Trophoblast cell (in vitro differentiated cells and primary cell): Measurements from ENCODE around the gene ABAT.

Source experiments
- DNase-seq, 2 donors: peaks; one replicate each; pipeline ENCODE4 v3.0.0-alpha.2; 2016
- H2AFZ ChIP-seq: 2 replicates; pipeline ENCODE4 v1.6.1; 2013; ENCODE audit warnings: low read length, moderate library complexity, mild to moderate bottlenecking; ENCODE audit not compliant: insufficient read depth, poor library complexity
- H2AK5ac ChIP-seq: 2 replicates; pipeline ENCODE4 v1.6.1; 2013; ENCODE audit warnings: mild to moderate bottlenecking, low read length
- H2BK120ac ChIP-seq: 2 replicates; pipeline ENCODE4 v1.6.1; 2013; ENCODE audit warnings: low read length, mild to moderate bottlenecking, moderate library complexity; ENCODE audit not compliant: insufficient read depth, poor library complexity
- H2BK12ac ChIP-seq: 2 replicates; pipeline ENCODE4 v1.6.1; 2013; ENCODE audit warnings: mild to moderate bottlenecking, low read length, moderate library complexity
- H2BK5ac ChIP-seq: 2 replicates; pipeline ENCODE4 v1.6.1; 2013; ENCODE audit warnings: low read length, low read depth, moderate library complexity, mild to moderate bottlenecking; ENCODE audit not compliant: poor library complexity
- H3K14ac ChIP-seq: 2 replicates; pipeline ENCODE4 v1.6.1; 2013; ENCODE audit warnings: mild to moderate bottlenecking, low read length
- H3K18ac ChIP-seq: 2 replicates; pipeline ENCODE4 v1.6.1; 2013; ENCODE audit warnings: mild to moderate bottlenecking, low read length
- H3K23ac ChIP-seq: 2 replicates; pipeline ENCODE4 v1.6.1; 2013; ENCODE audit warnings: low read length
- H3K27ac ChIP-seq: 2 replicates; pipeline ENCODE4 v1.5.1; 2013; ENCODE audit warnings: low read depth, mild to moderate bottlenecking, inconsistent platforms, low read length, moderate library complexity
- H3K27me3 ChIP-seq: 2 replicates; pipeline ENCODE4 v1.6.1; 2013; ENCODE audit warnings: inconsistent platforms, mild to moderate bottlenecking, low read length, moderate library complexity; ENCODE audit not compliant: insufficient read depth
- H3K36me3 ChIP-seq, 2 experiments: 1 replicate in 1 of 2; 2 replicates in 1 of 2; pipeline ENCODE4 v1.6.1; 2013; ENCODE audit warnings: low read length in 2 of 2, mild to moderate bottlenecking in 2 of 2, moderate library complexity in 1 of 2; ENCODE audit not compliant: insufficient read depth in 2 of 2, control insufficient read depth in 1 of 2
- H3K4ac ChIP-seq: 2 replicates; pipeline ENCODE4 v1.6.1; 2013; ENCODE audit warnings: low read depth, mild to moderate bottlenecking, low read length, moderate library complexity
- H3K4me1 ChIP-seq, 2 experiments: 1 replicate in 1 of 2; 2 replicates in 1 of 2; pipeline ENCODE4 v1.6.1; 2013; ENCODE audit warnings: low read length in 2 of 2, mild to moderate bottlenecking in 2 of 2, moderate library complexity in 1 of 2; ENCODE audit not compliant: insufficient read depth in 2 of 2, control insufficient read depth in 1 of 2
- H3K4me2 ChIP-seq: 2 replicates; pipeline ENCODE4 v1.6.1; 2013; ENCODE audit warnings: inconsistent platforms, mild to moderate bottlenecking, low read length, moderate library complexity
- H3K4me3 ChIP-seq: 2 replicates; pipeline ENCODE4 v1.5.1; 2013; ENCODE audit warnings: mild to moderate bottlenecking, low read depth, low read length, inconsistent platforms
- H3K79me1 ChIP-seq: one replicate; pipeline ENCODE4 v1.6.1; 2013; ENCODE audit warnings: low read length
- H3K79me2 ChIP-seq: 2 replicates; pipeline ENCODE4 v1.6.1; 2013; ENCODE audit warnings: low read length, mild to moderate bottlenecking; ENCODE audit not compliant: control insufficient read depth, insufficient read depth, poor library complexity
- H3K9ac ChIP-seq: 2 replicates; pipeline ENCODE4 v1.6.1; 2013; ENCODE audit warnings: mild to moderate bottlenecking, low read length
- H3K9me3 ChIP-seq: 2 replicates; pipeline ENCODE4 v1.6.1; 2013; ENCODE audit warnings: low read depth, mild to moderate bottlenecking, control low read depth, inconsistent platforms, low read length; ENCODE audit not compliant: insufficient read depth
- H4K12ac ChIP-seq: 2 replicates; pipeline ENCODE4 v1.6.1; 2013; ENCODE audit warnings: low read depth, mild to moderate bottlenecking, low read length, moderate library complexity
- H4K8ac ChIP-seq: 2 replicates; pipeline ENCODE4 v1.6.1; 2013; ENCODE audit warnings: low read depth, mild to moderate bottlenecking, low read length, moderate library complexity
- H4K91ac ChIP-seq: one replicate; pipeline ENCODE4 v1.6.1; 2013; ENCODE audit warnings: low read depth, mild to moderate bottlenecking, low read length, moderate library complexity
- WGBS: extraction: QIAGEN DNeasy Blood & Tissue Kit; methylation state at CpG from one replicate; pipeline ENCODE4 v1.1.7; 2013; ENCODE audit warnings: missing lambda C conversion rate; ENCODE audit not compliant: insufficient read length, insufficient coverage; ENCODE audit errors: extremely low coverage; 5-methylcytosine and 5-hydroxymethylcytosine counted together

ABAT gene

DNA sequence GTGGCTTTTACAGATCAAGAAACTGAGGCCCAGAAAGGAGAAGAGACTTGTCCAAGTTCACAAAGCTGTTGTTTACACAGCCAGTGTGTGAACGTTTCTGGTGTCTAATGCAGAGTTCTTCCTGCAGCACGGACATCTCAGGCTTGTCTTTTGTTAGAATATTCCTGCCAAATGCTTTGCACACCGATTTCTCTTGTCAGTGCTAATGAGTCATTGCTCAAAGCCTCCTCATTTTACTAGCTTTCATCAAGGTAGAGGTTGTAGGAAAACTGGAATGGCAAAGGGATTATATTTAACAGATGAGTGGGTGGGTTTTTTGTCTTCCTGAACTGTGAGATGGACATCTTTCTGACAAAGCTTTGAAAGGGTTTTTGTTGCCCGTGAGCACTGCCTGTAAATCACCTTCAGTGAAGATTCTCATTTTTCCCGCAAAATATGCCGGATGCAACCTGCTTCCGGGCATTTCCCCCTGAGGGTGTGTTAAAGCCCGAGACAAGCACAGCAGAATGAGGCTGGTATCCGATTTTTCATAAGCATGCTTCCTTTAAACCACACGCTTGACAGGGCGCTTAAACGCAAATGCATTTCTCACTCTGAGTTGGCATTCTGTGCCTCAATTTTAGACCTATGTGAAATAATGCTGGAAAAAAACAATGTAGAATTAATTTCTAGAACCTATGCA lies 137.9 kb downstream of the ABAT start:
- no peak overlapping the region for H2BK120ac ChIP-seq
- no peaks in the 10 kb centered on the region for H3K4me1 ChIP-seq
- H3K27ac ChIP-seq = no peak overlapping the region
- H3K4me2 ChIP-seq = no peak overlapping the region
- H3K23ac ChIP-seq = no peak overlapping the region
- H4K8ac ChIP-seq = no peak overlapping the region
- no peak overlapping the region for H3K4me3 ChIP-seq
- H3K18ac ChIP-seq = no peak overlapping the region
- no peak overlapping the region for H2AFZ ChIP-seq
- DNase-seq = peak; percentile 30 to 56
- peaks cover 51 to 72% of the 10 kb centered on the region in 2 experiments for H3K36me3 ChIP-seq
- H3K4ac ChIP-seq = no peak overlapping the region
- no peaks in the 10 kb centered on the region for H3K9me3 ChIP-seq
- no peaks in the 10 kb centered on the region for H3K79me2 ChIP-seq
- no peak overlapping the region for H3K14ac ChIP-seq
- no peak overlapping the region for H2AK5ac ChIP-seq
- no peaks in the 10 kb centered on the region for H3K79me1 ChIP-seq
- no peaks in the 10 kb centered on the region for H3K27me3 ChIP-seq
- H4K12ac ChIP-seq = no peak overlapping the region
- no peak overlapping the region for H2BK5ac ChIP-seq
- WGBS = no CpG with 5 or more reads among the region's 12 CpGs
- no peak overlapping the region for H2BK12ac ChIP-seq
- H3K9ac ChIP-seq = no peak overlapping the region
- H4K91ac ChIP-seq = no peak overlapping the region

DNA sequence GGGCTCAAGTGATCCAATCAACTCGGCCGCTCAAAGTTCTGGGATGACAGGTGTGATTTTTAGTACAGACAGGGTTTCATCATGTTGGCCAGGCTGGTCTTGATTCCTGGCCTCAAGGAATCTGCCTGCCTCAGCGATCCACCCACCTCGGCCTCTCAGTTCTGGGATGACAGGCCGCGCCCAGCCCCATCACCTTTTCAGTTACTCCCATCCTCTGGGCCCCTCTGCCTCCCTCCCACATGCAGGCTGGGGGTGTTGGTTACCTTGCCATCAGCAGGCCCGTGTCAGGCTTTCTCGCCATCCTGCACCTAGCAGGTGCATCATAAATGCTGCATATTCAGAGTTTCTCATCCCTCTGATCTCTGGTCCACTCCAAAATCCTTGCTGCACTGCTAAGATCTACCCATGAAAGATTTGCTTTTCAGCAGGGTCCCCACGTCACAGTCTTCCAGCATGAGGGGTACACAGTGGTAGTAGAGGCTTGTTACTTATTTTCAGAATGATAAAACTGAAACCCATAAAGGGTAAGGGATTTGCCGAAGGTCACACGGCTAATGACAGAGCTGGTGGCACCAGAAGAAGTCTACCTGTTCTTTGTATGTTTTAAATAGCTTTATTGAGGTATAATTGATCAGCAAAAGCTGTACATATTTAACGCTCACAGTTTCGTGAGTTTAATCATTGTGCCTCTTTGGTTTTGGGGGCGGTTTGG lies 139.8 kb downstream of the ABAT start:
- no peaks in the 10 kb centered on the region for H3K27me3 ChIP-seq
- H3K79me1 ChIP-seq = no peaks in the 10 kb centered on the region
- H4K91ac ChIP-seq = no peak overlapping the region
- no peaks in the 10 kb centered on the region for H3K9me3 ChIP-seq
- H4K12ac ChIP-seq = no peak overlapping the region
- H2BK120ac ChIP-seq = no peak overlapping the region
- no peak overlapping the region for H2AFZ ChIP-seq
- H3K27ac ChIP-seq = no peak overlapping the region
- H2AK5ac ChIP-seq = no peak overlapping the region
- WGBS = no CpG with 5 or more reads among the region's 14 CpGs
- H3K23ac ChIP-seq = no peak overlapping the region
- H2BK5ac ChIP-seq = no peak overlapping the region
- no peaks in the 10 kb centered on the region for H3K79me2 ChIP-seq
- H3K9ac ChIP-seq = no peak overlapping the region
- no peak overlapping the region for H3K4me2 ChIP-seq
- H3K18ac ChIP-seq = no peak overlapping the region
- no peak overlapping the region for H4K8ac ChIP-seq
- H3K4me1 ChIP-seq = no peaks in the 10 kb centered on the region
- no peak overlapping the region for H2BK12ac ChIP-seq
- no peak overlapping the region for H3K14ac ChIP-seq
- no peak overlapping the region for H3K4ac ChIP-seq
- H3K36me3 ChIP-seq = peaks cover 46 to 69% of the 10 kb centered on the region in 2 experiments
- DNase-seq = no peak
- no peak overlapping the region for H3K4me3 ChIP-seq

DNA sequence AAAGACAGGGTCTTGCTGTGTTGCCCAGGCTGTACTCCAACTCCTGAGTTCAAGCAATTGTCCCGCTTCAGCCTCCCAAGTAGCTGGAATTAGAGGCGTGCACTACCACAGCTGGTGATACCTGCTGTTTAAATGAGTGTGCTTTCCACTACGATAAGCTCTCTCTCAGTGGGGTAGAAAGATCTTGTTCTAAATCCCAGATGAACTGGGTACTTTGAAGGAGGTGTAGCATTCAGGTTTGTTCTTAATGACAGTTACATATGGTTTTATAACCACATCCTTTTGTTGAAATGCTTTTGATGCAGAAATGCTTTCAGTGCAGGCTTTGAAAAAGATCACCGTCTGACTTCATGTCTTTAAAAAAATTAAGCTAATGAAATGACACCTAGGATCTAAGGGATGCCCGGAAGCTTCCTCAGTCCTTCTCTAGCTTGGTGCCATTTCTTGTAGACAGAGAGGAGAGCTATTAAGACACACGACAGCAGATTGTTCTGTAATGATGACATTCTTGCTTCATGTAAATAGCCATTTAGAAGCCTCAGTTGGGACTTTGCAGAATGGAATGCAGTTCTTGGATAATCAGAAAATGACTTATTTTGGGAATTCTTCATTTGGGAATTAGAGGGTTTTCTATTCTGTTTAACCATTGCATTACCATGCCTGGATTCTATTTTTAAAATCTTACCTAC lies 142.7 kb downstream of the ABAT start:
- Histone ChIP-seq H3K18ac (no peak overlapping the region), H3K79me2 (no peaks in the 10 kb centered on the region), H2BK12ac (no peak overlapping the region), H2BK120ac (no peak overlapping the region), H3K4me3 (no peak overlapping the region), H3K9ac (no peak overlapping the region), H3K4me2 (no peak overlapping the region), H2AFZ (no peak overlapping the region), H3K9me3 (no peaks in the 10 kb centered on the region), H4K91ac (no peak overlapping the region), H4K8ac (no peak overlapping the region), H2AK5ac (no peak overlapping the region), H3K14ac (no peak overlapping the region), H3K79me1 (no peaks in the 10 kb centered on the region), H3K4me1 (no peaks in the 10 kb centered on the region), H3K27me3 (no peaks in the 10 kb centered on the region), H3K27ac (no peak overlapping the region), H2BK5ac (no peak overlapping the region), H3K36me3 (peaks cover 42 to 68% of the 10 kb centered on the region in 2 experiments), H3K4ac (no peak overlapping the region), H3K23ac (no peak overlapping the region), H4K12ac (no peak overlapping the region)
- no CpG with 5 or more reads among the region's 6 CpGs for WGBS
- peak in 1 of 2 donors; percentile 6 for DNase-seq

DNA sequence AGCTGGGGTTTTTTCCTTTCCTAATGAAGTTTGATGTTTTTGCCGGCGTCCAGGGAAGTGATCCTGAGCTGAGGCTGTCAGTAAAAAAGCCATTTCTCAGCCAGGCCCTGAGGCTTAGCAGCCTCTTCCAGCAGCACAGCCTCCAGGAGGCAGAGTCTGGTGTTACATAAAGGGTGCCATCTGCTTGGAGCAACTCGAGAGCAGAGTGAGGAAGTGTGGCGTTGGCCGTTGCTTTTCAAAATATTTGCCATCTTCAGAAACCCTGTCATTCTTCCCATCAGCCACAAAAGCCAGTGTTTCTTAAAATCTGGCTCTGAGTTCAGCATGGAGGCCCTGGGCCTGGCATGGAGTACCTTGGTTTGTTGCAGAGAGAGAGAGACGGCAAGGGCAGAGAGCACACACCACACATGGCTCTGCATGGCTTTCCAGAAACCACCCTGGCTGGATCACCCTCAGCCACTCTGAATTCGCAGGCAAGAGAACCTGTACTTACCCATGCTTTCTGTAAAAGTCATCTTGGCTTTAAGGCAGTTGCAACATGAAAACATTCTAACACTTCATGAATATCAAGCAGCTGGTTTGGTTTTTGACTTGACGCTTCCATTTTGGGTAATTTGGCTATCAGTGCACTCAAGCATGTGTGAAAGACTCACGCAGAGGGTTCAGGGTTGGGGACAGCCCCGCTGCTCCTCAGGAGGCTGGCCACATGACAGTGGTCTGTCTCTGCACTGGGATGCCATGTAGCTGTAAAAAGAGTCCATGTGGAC lies 144.3 kb downstream of the ABAT start:
- no peak overlapping the region for H2BK5ac ChIP-seq
- WGBS = no CpG with 5 or more reads among the region's 10 CpGs
- no peak overlapping the region for H3K4me3 ChIP-seq
- H3K14ac ChIP-seq = no peak overlapping the region
- no peak overlapping the region for H2BK120ac ChIP-seq
- H3K18ac ChIP-seq = no peak overlapping the region
- no peaks in the 10 kb centered on the region for H3K4me1 ChIP-seq
- H3K79me2 ChIP-seq = no peaks in the 10 kb centered on the region
- H3K9me3 ChIP-seq = no peaks in the 10 kb centered on the region
- no peak overlapping the region for H2AK5ac ChIP-seq
- peaks cover 30 to 54% of the 10 kb centered on the region in 2 experiments for H3K36me3 ChIP-seq
- H3K9ac ChIP-seq = no peak overlapping the region
- H3K23ac ChIP-seq = no peak overlapping the region
- no peak overlapping the region for H2BK12ac ChIP-seq
- H3K79me1 ChIP-seq = no peaks in the 10 kb centered on the region
- no peak overlapping the region for H3K4ac ChIP-seq
- H2AFZ ChIP-seq = no peak overlapping the region
- no peak overlapping the region for H3K27ac ChIP-seq
- no peaks in the 10 kb centered on the region for H3K27me3 ChIP-seq
- H4K12ac ChIP-seq = no peak overlapping the region
- H4K8ac ChIP-seq = no peak overlapping the region
- H4K91ac ChIP-seq = no peak overlapping the region
- H3K4me2 ChIP-seq = no peak overlapping the region
- DNase-seq = no peak
